Amygdala (tissue), 56 donors: ENCODE data around the gene PTPRO.
A peak's percentile ranks its signal among the peaks of the same experiment; 100 is the strongest.

Experiments
- DNase-seq, 56 donors: peaks; one replicate each; lab custom pipeline; 2025; lab: John Stamatoyannopoulos, UW

The PTPRO gene

GRCh38 chr12:15344561-15344960 is 22.3 kb downstream of the PTPRO start:
- no peak for DNase-seq

- no peak for DNase-seq
These were observed 24.2 kb downstream of the PTPRO start for GRCh38 chr12:15346488-15346887.

GRCh38 chr12:15350643-15351042 is 28.3 kb downstream of the PTPRO start:
- peak in 3 of 56 donors; percentile 1 to 3 (median 3) for DNase-seq

- no peak for DNase-seq
These were observed 33.5 kb downstream of the PTPRO start for GRCh38 chr12:15355766-15356165.

- DNase-seq: peak in 2 of 56 donors; percentile 2 to 15
These were observed 34.6 kb downstream of the PTPRO start for GRCh38 chr12:15356951-15357364.

- DNase-seq: no peak
These were observed 42.2 kb downstream of the PTPRO start for GRCh38 chr12:15364221-15365160.

- no peak for DNase-seq
These were observed 46.5 kb downstream of the PTPRO start for GRCh38 chr12:15368812-15369211.

GRCh38 chr12:15372352-15372751 is 50.0 kb downstream of the PTPRO start:
- no peak for DNase-seq

GRCh38 chr12:15387772-15388171 is 65.5 kb downstream of the PTPRO start:
- DNase-seq: no peak

GRCh38 chr12:15389561-15389960 is 67.3 kb downstream of the PTPRO start:
- no peak for DNase-seq

GRCh38 chr12:15393037-15393436 is 70.7 kb downstream of the PTPRO start:
- no peak for DNase-seq

- no peak for DNase-seq
These were observed 71.7 kb downstream of the PTPRO start for GRCh38 chr12:15393995-15394394.

GRCh38 chr12:15404485-15404884 is 82.2 kb downstream of the PTPRO start:
- no peak for DNase-seq

- no peak for DNase-seq
These were observed 83.3 kb downstream of the PTPRO start for GRCh38 chr12:15405606-15406005.

GRCh38 chr12:15407025-15407424 is 84.7 kb downstream of the PTPRO start:
- no peak for DNase-seq

- DNase-seq: no peak
These were observed 89.5 kb downstream of the PTPRO start for GRCh38 chr12:15411842-15412241.

GRCh38 chr12:15417691-15418090 is 95.4 kb downstream of the PTPRO start:
- DNase-seq: no peak

- no peak for DNase-seq
These were observed 101.3 kb downstream of the PTPRO start for GRCh38 chr12:15423629-15424028.

GRCh38 chr12:15427913-15428312 is 105.6 kb downstream of the PTPRO start:
- no peak for DNase-seq

GRCh38 chr12:15428632-15429031 is 106.3 kb downstream of the PTPRO start:
- DNase-seq: no peak

GRCh38 chr12:15429262-15429661 is 107.0 kb downstream of the PTPRO start:
- DNase-seq: no peak

- DNase-seq: no peak
These were observed 113.3 kb downstream of the PTPRO start for GRCh38 chr12:15435597-15435996.
